Activated naive CD4-positive, alpha-beta T cell treated with anti-CD3 and anti-CD28 coated beads, Interleukin-2, amount 10 ng/mL, durations not matched to agents 7 days and 5 days (primary cell): ENCODE data around the gene AHRR.
"Not testable (repeated sequence)": the region's sequence is repeated elsewhere in the genome, so short reads cannot be mapped to it uniquely, and the experiment has no call there.

Source experiments
- CTCF ChIA-PET: fragments of 350-600 bp; sonication (Branson Sonifier 250); formaldehyde crosslinking; loops from one replicate; lab custom pipeline; 2021; ENCODE audit warnings: antibody characterized with exemption; lab: Charles Lee
- DNase-seq: peaks from one replicate; pipeline ENCODE4 v3.0.0-alpha.2; 2020
- H3K27ac Mint-ChIP-seq: one replicate; pipeline ENCODE4 v1.8.0; 2021; ENCODE audit warnings: mild to moderate bottlenecking, moderate library complexity, mixed read lengths
- H3K27me3 Mint-ChIP-seq: one replicate; pipeline ENCODE4 v1.8.0; 2021; ENCODE audit warnings: mild to moderate bottlenecking, mixed read lengths
- H3K36me3 Mint-ChIP-seq: one replicate; pipeline ENCODE4 v1.8.0; 2021; ENCODE audit warnings: mixed read lengths
- H3K4me1 Mint-ChIP-seq: one replicate; pipeline ENCODE4 v1.8.0; 2021; ENCODE audit warnings: mixed read lengths
- H3K4me3 Mint-ChIP-seq: one replicate; pipeline ENCODE4 v1.8.0; 2021; ENCODE audit warnings: mild to moderate bottlenecking, moderate library complexity, mixed read lengths
- H3K9me3 Mint-ChIP-seq: one replicate; pipeline ENCODE4 v1.8.0; 2021; ENCODE audit warnings: mixed read lengths

Gene AHRR

DNA sequence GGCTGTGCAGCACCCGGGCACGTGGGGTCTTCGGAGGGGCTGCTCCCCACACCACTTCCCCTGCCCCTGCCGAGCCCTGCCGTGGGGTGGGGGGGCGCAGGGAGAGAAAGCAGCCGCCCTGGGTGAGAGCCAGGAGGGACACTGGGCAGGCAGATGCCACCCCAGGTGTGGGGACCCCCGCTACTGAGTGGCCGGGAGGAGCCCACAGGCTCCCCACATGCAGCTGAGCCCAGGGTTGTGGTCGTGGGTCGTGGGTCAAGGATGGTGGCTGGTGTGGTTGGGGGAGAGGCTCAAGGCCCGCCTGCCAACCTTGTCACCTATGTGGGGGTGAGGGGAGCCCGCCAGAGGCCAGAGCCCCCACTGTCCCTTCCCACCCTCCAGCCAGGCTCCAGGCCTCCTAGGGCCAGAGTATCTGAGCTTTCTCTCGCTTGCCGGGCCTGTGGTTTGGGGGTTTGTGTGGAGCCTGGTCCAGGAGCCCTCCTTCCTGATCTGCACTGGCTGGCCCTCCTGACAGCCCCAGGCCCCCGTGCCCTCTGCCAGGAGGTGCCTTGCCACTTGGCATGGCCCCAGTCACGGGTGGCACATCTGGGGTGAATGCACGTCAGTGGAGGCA, 157.0 kb downstream of the AHRR start:
- H3K9me3 Mint-ChIP-seq = no peaks in the 10 kb centered on the region
- CTCF ChIA-PET = no interaction called here
- peaks cover 46% of the 10 kb centered on the region for H3K27me3 Mint-ChIP-seq
- DNase-seq = no peak
- no peak overlapping the region for H3K27ac Mint-ChIP-seq
- no peaks in the 10 kb centered on the region for H3K36me3 Mint-ChIP-seq
- peaks cover 10% of the 10 kb centered on the region for H3K4me1 Mint-ChIP-seq
- H3K4me3 Mint-ChIP-seq = no peak overlapping the region

- DNase-seq = no peak
- no peaks in the 10 kb centered on the region for H3K36me3 Mint-ChIP-seq
- H3K9me3 Mint-ChIP-seq = no peaks in the 10 kb centered on the region
- H3K27me3 Mint-ChIP-seq = peaks cover 44% of the 10 kb centered on the region
- H3K4me1 Mint-ChIP-seq = peaks cover 8% of the 10 kb centered on the region
- no peak overlapping the region for H3K4me3 Mint-ChIP-seq
- no peak overlapping the region for H3K27ac Mint-ChIP-seq
- CTCF ChIA-PET = no interaction called here
Measured at GRCh38 chr5:478982-479535, 157.5 kb downstream of the AHRR start.

GRCh38 chr5:479566-480319, 158.2 kb downstream of the AHRR start:
- Mint-ChIP-seq H3K4me3 (no peak overlapping the region), H3K9me3 (no peaks in the 10 kb centered on the region), H3K4me1 (peaks cover 7% of the 10 kb centered on the region), H3K36me3 (no peaks in the 10 kb centered on the region), H3K27ac (no peak overlapping the region), H3K27me3 (peaks cover 42% of the 10 kb centered on the region)
- no peak for DNase-seq
- CTCF ChIA-PET = no interaction called here

DNA sequence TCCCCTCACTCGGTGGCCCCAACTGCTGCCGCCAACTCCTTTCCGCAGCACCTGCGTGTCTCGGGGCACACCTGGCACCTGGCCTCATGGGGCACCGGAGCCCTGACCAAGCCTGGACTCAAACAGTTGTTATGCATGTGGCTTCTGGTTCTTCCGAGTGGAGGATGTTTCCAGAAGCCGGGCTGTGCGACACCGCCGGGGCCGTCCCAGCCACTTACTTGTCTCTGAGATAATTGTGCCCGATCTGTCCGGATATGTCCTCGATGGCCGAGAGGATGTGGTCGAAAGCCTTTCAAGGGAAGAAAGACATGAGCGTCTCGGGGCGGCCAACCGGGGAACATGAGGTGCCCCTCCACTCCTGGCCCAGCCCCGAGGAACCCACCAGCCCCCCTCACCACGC, 159.8 kb downstream of the AHRR start:
- peaks cover 41% of the 10 kb centered on the region for H3K27me3 Mint-ChIP-seq

GRCh38 chr5:482021-482420, 160.5 kb downstream of the AHRR start:
- H3K4me1 Mint-ChIP-seq = peaks cover 14% of the 10 kb centered on the region
- CTCF ChIA-PET = no interaction called here
- no peaks in the 10 kb centered on the region for H3K36me3 Mint-ChIP-seq
- no peaks in the 10 kb centered on the region for H3K9me3 Mint-ChIP-seq
- H3K4me3 Mint-ChIP-seq = no peak overlapping the region
- peaks cover 36% of the 10 kb centered on the region for H3K27me3 Mint-ChIP-seq
- H3K27ac Mint-ChIP-seq = no peak overlapping the region
- no peak for DNase-seq

More for the DNA sequence above, 159.8 kb downstream of the AHRR start:
- CTCF ChIA-PET = no interaction called here
- Mint-ChIP-seq H3K4me3 (no peak overlapping the region), H3K27ac (no peak overlapping the region), H3K9me3 (no peaks in the 10 kb centered on the region), H3K4me1 (peaks cover 13% of the 10 kb centered on the region), H3K36me3 (no peaks in the 10 kb centered on the region)
- DNase-seq = no peak

- peaks cover 14% of the 10 kb centered on the region for H3K4me1 Mint-ChIP-seq
- CTCF ChIA-PET = no interaction called here
- no peak overlapping the region for H3K4me3 Mint-ChIP-seq
- H3K27me3 Mint-ChIP-seq = peaks cover 32% of the 10 kb centered on the region
- H3K36me3 Mint-ChIP-seq = no peaks in the 10 kb centered on the region
- no peak overlapping the region for H3K27ac Mint-ChIP-seq
- DNase-seq = no peak
- H3K9me3 Mint-ChIP-seq = no peaks in the 10 kb centered on the region
Measured at GRCh38 chr5:482506-482905, 161.0 kb downstream of the AHRR start.

- peaks cover 32% of the 10 kb centered on the region for H3K27me3 Mint-ChIP-seq
Measured at GRCh38 chr5:483011-483410, 161.5 kb downstream of the AHRR start.

DNA sequence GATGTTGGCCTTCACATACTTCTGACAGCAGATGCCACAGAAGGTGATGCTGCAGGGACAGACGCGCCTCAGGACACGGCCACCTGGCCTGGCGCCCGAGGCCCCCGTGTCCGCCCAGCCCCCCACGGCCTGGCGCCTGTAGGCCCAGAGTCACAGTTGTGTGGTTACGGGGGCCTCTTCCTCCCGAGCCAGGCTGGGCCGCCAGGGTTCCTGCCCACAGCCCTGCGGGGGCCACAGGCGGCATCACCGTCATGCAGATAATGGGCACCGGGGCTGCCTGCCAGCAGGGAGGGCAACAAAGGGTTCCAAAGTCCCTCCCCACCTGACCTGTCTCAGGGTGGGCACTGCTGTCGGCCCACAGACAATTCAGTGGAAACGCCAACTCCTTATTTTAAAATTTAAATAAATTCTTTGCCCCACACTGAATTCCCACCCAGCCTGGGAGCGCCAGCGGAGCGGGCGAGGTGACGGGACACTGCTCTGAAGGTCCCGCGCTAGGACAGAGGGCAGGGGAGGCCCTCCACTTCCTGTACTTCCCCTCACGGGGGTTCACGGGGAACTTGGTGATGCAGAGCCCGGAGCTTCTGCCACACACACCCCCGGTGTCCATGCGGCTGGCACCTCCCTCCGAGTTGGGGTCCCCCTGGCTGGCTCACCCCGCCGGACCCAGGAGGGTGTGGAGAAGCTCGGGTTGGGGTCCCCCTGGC, 162.1 kb downstream of the AHRR start:
- Mint-ChIP-seq H3K4me1 (peaks cover 14% of the 10 kb centered on the region), H3K27ac (no peak overlapping the region), H3K36me3 (no peaks in the 10 kb centered on the region), H3K4me3 (no peak overlapping the region), H3K9me3 (no peaks in the 10 kb centered on the region), H3K27me3 (peaks cover 32% of the 10 kb centered on the region)
- no peak for DNase-seq
- CTCF ChIA-PET = no interaction called here

More at GRCh38 chr5:483011-483410, 161.5 kb downstream of the AHRR start:
- DNase-seq = no peak
- Mint-ChIP-seq H3K4me1 (peaks cover 14% of the 10 kb centered on the region), H3K27ac (no peak overlapping the region), H3K4me3 (no peak overlapping the region), H3K36me3 (no peaks in the 10 kb centered on the region), H3K9me3 (no peaks in the 10 kb centered on the region)
- CTCF ChIA-PET = no interaction called here

DNA sequence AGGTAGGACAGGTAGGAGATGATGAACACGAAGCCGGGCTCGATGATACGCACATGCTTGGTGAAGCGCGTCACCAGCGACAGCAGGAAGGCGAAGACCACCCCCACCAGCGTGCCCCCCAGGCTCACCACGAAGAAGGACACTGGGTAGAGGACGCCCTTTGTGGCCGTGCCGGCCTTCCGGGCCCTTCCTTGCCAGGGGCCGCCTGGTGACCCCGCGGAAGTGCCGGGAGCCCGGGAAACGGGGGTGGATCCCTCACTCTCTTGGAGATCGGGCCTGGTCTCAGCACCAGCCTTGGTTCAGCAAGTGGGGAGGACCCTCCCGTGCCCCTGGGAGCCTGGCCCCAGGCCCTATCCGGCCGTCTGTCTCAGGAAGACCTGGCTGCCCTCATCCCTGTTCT, 163.0 kb downstream of the AHRR start:
- Mint-ChIP-seq H3K36me3 (no peaks in the 10 kb centered on the region), H3K4me3 (no peak overlapping the region), H3K27ac (no peak overlapping the region), H3K4me1 (peaks cover 14% of the 10 kb centered on the region), H3K27me3 (peaks cover 32% of the 10 kb centered on the region), H3K9me3 (no peaks in the 10 kb centered on the region)
- CTCF ChIA-PET = no interaction called here
- DNase-seq = no peak

- H3K4me1 Mint-ChIP-seq = peaks cover 14% of the 10 kb centered on the region
- H3K27ac Mint-ChIP-seq = no peak overlapping the region
- H3K9me3 Mint-ChIP-seq = no peaks in the 10 kb centered on the region
- H3K27me3 Mint-ChIP-seq = peaks cover 32% of the 10 kb centered on the region
- H3K4me3 Mint-ChIP-seq = no peak overlapping the region
- CTCF ChIA-PET = no interaction called here
- H3K36me3 Mint-ChIP-seq = no peaks in the 10 kb centered on the region
- DNase-seq = no peak
Measured at GRCh38 chr5:485113-485945, 163.8 kb downstream of the AHRR start.

GRCh38 chr5:485946-486491, 164.5 kb downstream of the AHRR start:
- Mint-ChIP-seq H3K9me3 (no peaks in the 10 kb centered on the region), H3K4me3 (no peak overlapping the region), H3K27ac (no peak overlapping the region), H3K27me3 (peaks cover 32% of the 10 kb centered on the region), H3K4me1 (peaks cover 14% of the 10 kb centered on the region), H3K36me3 (no peaks in the 10 kb centered on the region)
- peak; percentile 50 for DNase-seq
- CTCF ChIA-PET = no interaction called here

DNA sequence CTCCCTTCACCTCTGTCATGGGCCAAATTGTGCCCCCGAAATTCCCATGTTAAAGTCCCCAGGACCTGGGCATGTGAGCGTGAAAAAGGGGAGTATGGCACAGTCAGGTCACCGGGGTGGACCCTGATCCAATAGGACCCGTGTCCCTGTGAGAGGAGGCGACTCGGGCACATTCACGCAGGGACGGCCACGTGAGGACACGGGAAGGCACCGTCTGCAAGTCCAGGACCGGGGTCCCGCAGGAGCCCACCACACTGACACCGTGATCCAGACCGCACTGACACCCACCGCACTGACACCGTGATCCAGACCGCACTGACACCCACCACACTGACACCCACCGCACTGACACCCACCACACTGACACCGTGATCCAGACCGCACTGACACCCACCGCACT, 165.1 kb downstream of the AHRR start:
- H3K9me3 Mint-ChIP-seq, H3K36me3 Mint-ChIP-seq, H3K27ac Mint-ChIP-seq, DNase-seq, H3K4me3 Mint-ChIP-seq, CTCF ChIA-PET: not testable (repeated sequence)
- peaks cover 28% of the 10 kb centered on the region for H3K27me3 Mint-ChIP-seq
- H3K4me1 Mint-ChIP-seq = peaks cover 14% of the 10 kb centered on the region
